ENCODE data around the gene CYB5A.
A peak's percentile ranks its signal among the peaks of the same experiment; 100 is the strongest.
"Not testable (repeated sequence)": the region's sequence is repeated elsewhere in the genome, so short reads cannot be mapped to it uniquely, and the experiment has no call there.

Gene CYB5A

DNA sequence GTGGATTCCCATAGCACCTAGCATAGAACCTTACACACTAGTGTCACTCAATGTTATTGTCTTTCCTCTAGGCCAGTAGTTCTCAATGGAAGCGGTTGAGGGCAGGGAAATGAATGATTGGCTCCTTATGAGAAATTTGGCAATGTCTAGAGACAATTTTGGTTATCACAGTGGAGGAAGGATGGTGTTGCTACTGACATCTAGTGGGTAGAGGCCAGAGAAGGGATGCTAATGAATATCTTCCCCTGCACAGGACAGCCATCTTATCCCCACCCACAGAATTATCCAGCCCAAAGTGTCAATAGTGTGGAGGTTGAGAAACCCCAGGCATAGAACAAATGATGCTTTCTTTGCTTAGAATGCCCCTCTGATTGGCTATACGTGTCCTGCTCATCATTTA lies 39.6 kb upstream of the CYB5A start:
- no peak for DNase-seq (ENCODE audit: low read depth)
- no peak overlapping the region for H3K4me3 ChIP-seq (ENCODE audit: low read depth, low read length)
- in situ Hi-C loops (cut with HindIII; ENCODE audit: low sequenced_read_pairs), result loop anchor here (25.0 kb wide), 1 partner anchor 144 kb away; no protein-coding TSS in a partner anchor
- TF ChIP-seq, protein P1, sequence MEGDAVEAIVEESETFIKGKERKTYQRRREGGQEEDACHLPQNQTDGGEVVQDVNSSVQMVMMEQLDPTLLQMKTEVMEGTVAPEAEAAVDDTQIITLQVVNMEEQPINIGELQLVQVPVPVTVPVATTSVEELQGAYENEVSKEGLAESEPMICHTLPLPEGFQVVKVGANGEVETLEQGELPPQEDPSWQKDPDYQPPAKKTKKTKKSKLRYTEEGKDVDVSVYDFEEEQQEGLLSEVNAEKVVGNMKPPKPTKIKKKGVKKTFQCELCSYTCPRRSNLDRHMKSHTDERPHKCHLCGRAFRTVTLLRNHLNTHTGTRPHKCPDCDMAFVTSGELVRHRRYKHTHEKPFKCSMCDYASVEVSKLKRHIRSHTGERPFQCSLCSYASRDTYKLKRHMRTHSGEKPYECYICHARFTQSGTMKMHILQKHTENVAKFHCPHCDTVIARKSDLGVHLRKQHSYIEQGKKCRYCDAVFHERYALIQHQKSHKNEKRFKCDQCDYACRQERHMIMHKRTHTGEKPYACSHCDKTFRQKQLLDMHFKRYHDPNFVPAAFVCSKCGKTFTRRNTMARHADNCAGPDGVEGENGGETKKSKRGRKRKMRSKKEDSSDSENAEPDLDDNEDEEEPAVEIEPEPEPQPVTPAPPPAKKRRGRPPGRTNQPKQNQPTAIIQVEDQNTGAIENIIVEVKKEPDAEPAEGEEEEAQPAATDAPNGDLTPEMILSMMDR (IDR thresholded peaks at IDR 0.05; ENCODE audit: low read depth, low read length, missing control alignments), result peak; percentile 51

DNA sequence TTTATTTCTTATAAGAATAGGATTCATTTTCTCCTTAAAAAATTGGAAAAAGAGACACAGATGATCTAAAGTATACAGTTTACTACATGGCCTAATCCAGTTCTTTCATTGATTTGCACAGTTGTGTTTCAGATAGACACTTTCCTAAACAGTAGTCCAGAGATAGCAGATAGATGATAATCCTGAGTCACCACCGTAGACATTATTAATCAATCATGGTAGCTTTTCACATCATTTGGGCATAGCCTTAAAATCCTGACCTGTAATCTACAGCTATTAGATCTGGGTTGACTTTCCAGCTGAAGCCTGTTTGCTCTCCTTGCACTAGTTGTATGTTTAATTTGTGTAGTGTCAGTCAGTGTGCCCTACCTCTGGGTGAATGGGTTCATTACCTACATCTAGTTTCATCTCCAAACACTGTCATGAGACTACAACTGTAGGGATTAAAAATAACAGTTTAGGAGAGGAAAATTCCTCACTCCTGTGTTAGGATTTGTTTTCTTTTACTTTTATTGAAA lies 38.0 kb upstream of the CYB5A start:
- H3K4me3 ChIP-seq (ENCODE audit: low read depth, low read length), result no peak overlapping the region
- in situ Hi-C loops (cut with HindIII; ENCODE audit: low sequenced_read_pairs), result loop anchor here (25.0 kb wide), 1 partner anchor 142 kb away; no protein-coding TSS in a partner anchor
- no peak for DNase-seq (ENCODE audit: low read depth)

DNA sequence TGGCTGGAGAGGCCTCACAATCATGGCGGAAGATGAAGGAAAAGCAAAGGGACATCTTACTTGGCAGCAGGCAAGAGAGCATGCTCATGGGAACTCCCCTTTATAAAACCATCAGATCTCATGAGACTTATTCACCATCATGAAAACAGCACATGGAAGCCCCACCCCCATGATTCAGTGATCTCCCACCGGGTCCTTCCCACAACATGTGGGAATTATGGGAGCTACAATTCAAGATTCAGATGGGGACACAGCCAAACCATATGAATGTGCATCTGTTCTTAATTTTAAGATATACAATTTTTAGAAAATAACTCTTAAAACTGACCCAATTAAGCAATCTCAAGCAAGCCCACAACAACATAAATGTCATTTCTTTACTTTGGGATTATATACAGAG lies 36.4 kb upstream of the CYB5A start:
- in situ Hi-C loops (cut with HindIII; ENCODE audit: low sequenced_read_pairs), result loop anchor here (25.0 kb wide), 1 partner anchor 141 kb away; no protein-coding TSS in a partner anchor
- TF ChIP-seq, protein P1 (IDR thresholded peaks at IDR 0.05; ENCODE audit: low read depth, low read length, missing control alignments), result no peak
- no peak overlapping the region for H3K4me3 ChIP-seq (ENCODE audit: low read depth, low read length)
- DNase-seq (ENCODE audit: low read depth), result peak; percentile 59

More for the DNA sequence above, 38.0 kb upstream of the CYB5A start:
- TF ChIP-seq, protein P1 (IDR thresholded peaks at IDR 0.05; ENCODE audit: low read depth, low read length, missing control alignments), result no peak

DNA sequence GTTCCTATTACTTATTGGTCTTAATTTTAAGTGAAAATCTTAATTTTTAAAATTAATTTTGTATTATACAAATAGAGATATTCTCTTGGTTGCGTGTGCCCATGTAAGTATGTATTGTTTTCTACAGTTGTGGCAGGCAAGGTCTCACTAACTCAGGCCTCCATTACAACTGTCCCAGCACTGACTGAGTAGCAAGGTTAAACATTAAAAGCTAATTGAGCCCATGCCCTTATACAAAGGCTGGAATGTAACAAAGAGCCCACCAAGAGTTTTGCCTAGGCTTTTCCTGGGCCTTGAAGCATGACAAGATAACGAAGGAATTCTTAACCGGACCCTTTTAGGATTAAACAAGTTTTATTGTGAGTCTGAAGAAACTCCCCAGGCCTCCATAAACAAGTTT lies 35.0 kb upstream of the CYB5A start:
- DNase-seq (ENCODE audit: low read depth); H3K4me3 ChIP-seq (ENCODE audit: low read depth, low read length): not testable (repeated sequence)
- in situ Hi-C loops (cut with HindIII; ENCODE audit: low sequenced_read_pairs), result loop anchor here (25.0 kb wide), 1 partner anchor 139 kb away; no protein-coding TSS in a partner anchor

DNA sequence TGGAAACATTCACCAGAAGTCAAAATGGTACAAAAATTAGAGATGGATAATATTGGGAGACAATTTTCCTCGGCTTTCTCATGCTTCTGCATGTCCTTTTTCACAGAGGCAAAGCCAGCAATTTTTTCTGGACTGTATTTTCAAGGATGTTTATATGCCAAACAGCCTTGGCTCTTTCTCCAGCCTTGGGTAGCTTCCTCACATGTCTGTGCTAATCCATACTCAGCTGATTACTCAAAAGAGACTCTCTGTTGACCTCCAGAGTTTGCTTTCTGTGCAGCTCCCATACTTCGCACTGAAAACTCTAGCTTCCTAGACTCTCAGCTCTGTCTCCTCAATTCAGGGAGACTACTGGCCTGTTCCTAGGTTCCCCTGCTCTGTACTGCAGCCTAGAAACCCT lies 34.5 kb upstream of the CYB5A start:
- TF ChIP-seq, protein P1 (IDR thresholded peaks at IDR 0.05; ENCODE audit: low read depth, low read length, missing control alignments), result no peak
- H3K4me3 ChIP-seq (ENCODE audit: low read depth, low read length), result no peak overlapping the region
- in situ Hi-C loops (cut with HindIII; ENCODE audit: low sequenced_read_pairs), result loop anchor here (25.0 kb wide), 1 partner anchor 139 kb away; no protein-coding TSS in a partner anchor
- no peak for DNase-seq (ENCODE audit: low read depth)

DNA sequence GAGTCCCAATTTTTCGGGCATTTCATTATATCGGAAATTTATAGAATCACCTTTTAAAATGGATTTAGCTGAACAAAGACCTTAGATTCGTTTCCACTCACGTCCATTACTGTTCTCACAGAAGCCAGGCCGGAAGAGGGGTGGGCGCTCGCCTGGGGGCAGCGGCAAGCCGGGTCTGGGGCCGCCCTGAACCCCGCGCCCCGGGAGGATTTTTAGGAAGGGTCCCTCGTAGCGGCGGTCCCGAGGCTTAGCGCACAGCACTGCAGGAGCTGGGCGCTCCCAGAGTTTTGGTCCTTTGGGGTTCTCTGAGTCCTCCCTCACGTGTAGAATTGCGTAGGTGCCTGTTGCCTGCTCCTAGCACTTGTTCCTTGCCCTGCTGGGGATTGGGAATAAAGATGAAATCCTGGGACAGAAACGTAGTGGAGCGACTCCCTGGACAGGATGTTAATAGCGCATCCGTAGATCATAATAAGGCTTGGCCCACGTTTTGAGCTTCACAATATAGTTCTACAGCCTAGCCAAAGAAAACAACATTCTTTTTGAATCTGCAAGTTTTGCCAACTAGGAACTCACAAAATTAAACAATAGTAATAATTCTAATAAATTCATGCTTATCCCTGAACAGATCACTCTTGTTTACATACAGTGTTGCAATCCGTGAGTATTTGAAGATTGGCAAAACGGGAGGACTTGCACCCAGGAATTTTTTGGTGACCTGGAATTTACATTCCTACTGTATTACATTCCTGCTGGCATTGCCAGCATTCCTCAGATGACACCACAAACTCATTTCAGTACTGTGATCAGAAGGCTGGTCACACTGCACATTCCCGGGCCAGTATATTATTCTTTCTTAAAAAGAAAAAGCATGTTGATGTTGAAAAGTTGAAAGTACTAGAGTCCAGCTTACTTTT lies 24.8 kb upstream of the CYB5A start:
- in situ Hi-C loops (cut with HindIII; ENCODE audit: low sequenced_read_pairs), result no loop called here
- TF ChIP-seq, protein P1 (IDR thresholded peaks at IDR 0.05; ENCODE audit: low read depth, low read length, missing control alignments), result no peak
- DNase-seq (ENCODE audit: low read depth), result peak; percentile 63
- H3K4me3 ChIP-seq (ENCODE audit: low read depth, low read length), result no peak overlapping the region

All from astrocyte of the cerebellum (primary cell).